ENCODE results near the gene TMEM131.

DNA sequence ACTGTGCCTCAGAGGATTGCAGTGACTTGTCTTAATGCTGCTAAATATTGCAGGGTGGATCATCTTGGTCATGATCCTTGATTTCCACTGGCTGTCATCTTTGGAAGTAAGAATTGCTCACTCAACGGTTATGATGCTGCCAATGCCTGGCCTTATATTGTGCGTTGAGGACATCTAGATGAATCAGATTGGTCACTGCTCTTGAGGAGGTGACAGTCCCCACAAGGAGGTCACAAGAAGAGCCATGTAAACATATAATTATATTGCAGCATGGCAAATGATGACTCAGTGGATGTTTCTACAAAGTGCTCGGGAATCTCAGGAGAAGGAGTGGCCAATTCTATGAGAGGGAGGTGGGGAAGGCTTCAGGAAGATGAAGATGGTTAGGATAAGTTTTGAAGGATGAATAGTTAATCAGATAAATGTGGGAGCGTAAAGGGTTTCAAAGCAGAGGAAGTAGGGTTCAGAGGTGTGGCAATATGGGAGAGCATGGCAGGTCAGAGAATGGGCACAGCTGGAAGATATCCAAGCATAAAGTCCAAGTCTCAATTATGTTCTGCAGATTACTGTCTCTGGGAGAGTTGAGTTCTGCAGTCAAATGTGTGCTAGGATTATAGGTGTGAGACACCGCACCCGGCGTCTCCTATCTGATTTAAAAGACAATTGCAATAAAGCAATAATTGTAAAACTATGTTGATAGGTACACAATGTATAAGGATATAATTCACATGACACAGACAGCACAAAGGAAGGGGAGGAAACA, 21.3 kb upstream of the TMEM131 start:
- TF ChIP-seq, protein P1, sequence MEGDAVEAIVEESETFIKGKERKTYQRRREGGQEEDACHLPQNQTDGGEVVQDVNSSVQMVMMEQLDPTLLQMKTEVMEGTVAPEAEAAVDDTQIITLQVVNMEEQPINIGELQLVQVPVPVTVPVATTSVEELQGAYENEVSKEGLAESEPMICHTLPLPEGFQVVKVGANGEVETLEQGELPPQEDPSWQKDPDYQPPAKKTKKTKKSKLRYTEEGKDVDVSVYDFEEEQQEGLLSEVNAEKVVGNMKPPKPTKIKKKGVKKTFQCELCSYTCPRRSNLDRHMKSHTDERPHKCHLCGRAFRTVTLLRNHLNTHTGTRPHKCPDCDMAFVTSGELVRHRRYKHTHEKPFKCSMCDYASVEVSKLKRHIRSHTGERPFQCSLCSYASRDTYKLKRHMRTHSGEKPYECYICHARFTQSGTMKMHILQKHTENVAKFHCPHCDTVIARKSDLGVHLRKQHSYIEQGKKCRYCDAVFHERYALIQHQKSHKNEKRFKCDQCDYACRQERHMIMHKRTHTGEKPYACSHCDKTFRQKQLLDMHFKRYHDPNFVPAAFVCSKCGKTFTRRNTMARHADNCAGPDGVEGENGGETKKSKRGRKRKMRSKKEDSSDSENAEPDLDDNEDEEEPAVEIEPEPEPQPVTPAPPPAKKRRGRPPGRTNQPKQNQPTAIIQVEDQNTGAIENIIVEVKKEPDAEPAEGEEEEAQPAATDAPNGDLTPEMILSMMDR (IDR thresholded peaks at IDR 0.05), result no peak
- TF ChIP-seq EP300 (IDR thresholded peaks at IDR 0.05) (no peak), POLR2A (IDR thresholded peaks at IDR 0.05) (no peak)
